ENCODE results near the gene NDUFB8. TPM values are rescaled to one million over a fixed set of nuclear protein-coding genes. Genes with fewer than 3 reads are reported as not detected.

The NDUFB8 gene
- polyA plus RNA-seq, 4 donors: 186 to 484 (median 406) TPM

Other genes with a start within 250 kb of the NDUFB8 start
- gene BLOC1S2, start 243.2 kb downstream of the NDUFB8 start, polyA plus RNA-seq: 10 to 100 TPM; 33.3 to 47.6 (median 38.3) TPM
- under 1 TPM in 3 of 4 donors, not detected in 1; 0.10 to 0.27 (median 0.19) TPM for gene PKD2L1, start 199.6 kb downstream of the NDUFB8 start, polyA plus RNA-seq
- gene SCD, start 182.6 kb downstream of the NDUFB8 start, polyA plus RNA-seq: 100 to 1,000 TPM in 1 of 4 donors, 10 to 100 TPM in 3; 14.8 to 144 (median 22.2) TPM
- gene WNT8B, start 66.9 kb downstream of the NDUFB8 start, polyA plus RNA-seq: under 1 TPM in 1 of 4 donors, not detected in 3; 0.10 TPM
- gene SEC31B, start 10.0 kb downstream of the NDUFB8 start, polyA plus RNA-seq: 10 to 100 TPM in 2 of 4 donors, 1 to 10 TPM in 2; 4.4 to 18.6 (median 10.3) TPM
- 10 to 100 TPM in 1 of 4 donors, 1 to 10 TPM in 3; 4.2 to 30.5 (median 6.3) TPM for gene HIF1AN, start 6.1 kb upstream of the NDUFB8 start, polyA plus RNA-seq
- under 1 TPM in 1 of 4 donors, not detected in 3; 0.09 TPM for gene PAX2, start 215.7 kb upstream of the NDUFB8 start, polyA plus RNA-seq

Measured in small intestine (tissue), 4 donors.